Lower lobe of right lung (tissue), 2 donors: Measurements from ENCODE around the gene SBK3. TPM values are rescaled to one million over a fixed set of nuclear protein-coding genes. Genes with fewer than 3 reads are reported as not detected.
"Not testable (repeated sequence)": the region's sequence is repeated elsewhere in the genome, so short reads cannot be mapped to it uniquely, and the experiment has no call there.

Source experiments
- ATAC-seq, 2 donors: fragments of 200-7000 bp; cut with Tn5 transposase; one replicate each; pipeline ENCODE4 v1.9.1; 2020 to 2022; ENCODE audit warnings: mild to moderate bottlenecking in 2 of 2, moderate library complexity in 2 of 2
- DNase-seq: peaks from one replicate; pipeline ENCODE4 v3.0.0-alpha.2; 2020
- H3K27ac ChIP-seq: fragments of 200-600 bp; one replicate; pipeline ENCODE4 v1.8.0; 2022
- H3K27me3 ChIP-seq: fragments of 200-600 bp; one replicate; pipeline ENCODE4 v1.8.0; 2022; ENCODE audit warnings: low read depth
- H3K36me3 ChIP-seq: fragments of 200-600 bp; one replicate; pipeline ENCODE4 v1.8.0; 2022; ENCODE audit warnings: mild to moderate bottlenecking
- H3K4me1 ChIP-seq: fragments of 200-600 bp; one replicate; pipeline ENCODE4 v1.8.0; 2022
- H3K4me3 ChIP-seq: fragments of 200-600 bp; one replicate; pipeline ENCODE4 v1.8.0; 2022; ENCODE audit warnings: mild to moderate bottlenecking
- H3K9me3 ChIP-seq: fragments of 200-600 bp; one replicate; pipeline ENCODE4 v1.8.0; 2022
- CTCF ChIP-seq: fragments of 200-600 bp; IDR thresholded peaks from one replicate; pipeline ENCODE4 v1.8.0; 2022; ENCODE audit warnings: antibody characterized with exemption, mild to moderate bottlenecking
- intact Hi-C: fragments of 100-400 bp; cut with DNase I; formaldehyde crosslinking; loops from one replicate; pipeline ENCODE4 v1.11.0; 2022
- total RNA-seq: library from RNA; stranded (reverse); fragmentation: NEBNext Ultra II Directional; extraction: Animal tissue kit (Norgen Biotek cat#: 25700); gene quantifications from one replicate; pipeline ENCODE4 v1.2.1, GENCODE V29; 2021
- donor health status: DM: no; HTN: yes; CAD: no; lungs with severe emphysema.

SBK3 gene
- total RNA-seq, 1 donor from 2014 or later = 0.80 TPM

GRCh38 chr19:55578031-55578760 lies 32.9 kb upstream of the SBK3 start:
- Histone ChIP-seq H3K27ac (no peak overlapping the region), H3K4me3 (no peak overlapping the region), H3K27me3 (no peaks in the 10 kb centered on the region), H3K36me3 (peaks cover 21% of the 10 kb centered on the region), H3K4me1 (peaks cover 17% of the 10 kb centered on the region), H3K9me3 (no peaks in the 10 kb centered on the region)
- DNase-seq (no peak), ATAC-seq (no peak)
- intact Hi-C loops = no loop called here
- TF ChIP-seq CTCF = no peak

GRCh38 chr19:55576746-55577145 lies 31.4 kb upstream of the SBK3 start:
- Histone ChIP-seq H3K27me3 (no peaks in the 10 kb centered on the region), H3K9me3 (no peaks in the 10 kb centered on the region), H3K4me3 (no peak overlapping the region), H3K4me1 (peaks cover 9% of the 10 kb centered on the region), H3K27ac (no peak overlapping the region), H3K36me3 (peaks cover 21% of the 10 kb centered on the region)
- DNase-seq (no peak), ATAC-seq (no peak)
- intact Hi-C loops = no loop called here
- TF ChIP-seq CTCF = no peak

- H3K9me3 ChIP-seq, intact Hi-C loops, H3K27ac ChIP-seq, H3K27me3 ChIP-seq, DNase-seq, ATAC-seq, H3K4me3 ChIP-seq, H3K4me1 ChIP-seq: not testable (repeated sequence)
- peaks cover 20% of the 10 kb centered on the region for H3K36me3 ChIP-seq
Observed at GRCh38 chr19:55573929-55574328, 28.6 kb upstream of the SBK3 start.

- not testable (repeated sequence) for DNase-seq
Observed at GRCh38 chr19:55569477-55569876, 24.1 kb upstream of the SBK3 start.

GRCh38 chr19:55567708-55568328 lies 22.5 kb upstream of the SBK3 start:
- no peaks in the 10 kb centered on the region for H3K36me3 ChIP-seq
- no peak overlapping the region for H3K4me3 ChIP-seq
- no peak for TF ChIP-seq CTCF
- H3K27me3 ChIP-seq = peaks cover 10% of the 10 kb centered on the region
- no peak overlapping the region for H3K27ac ChIP-seq
- ATAC-seq (no peak), DNase-seq (no peak)
- intact Hi-C loops = no loop called here
- no peaks in the 10 kb centered on the region for H3K9me3 ChIP-seq
- no peaks in the 10 kb centered on the region for H3K4me1 ChIP-seq

More at GRCh38 chr19:55569477-55569876, 24.1 kb upstream of the SBK3 start:
- H3K4me3 ChIP-seq, H3K36me3 ChIP-seq, intact Hi-C loops, H3K9me3 ChIP-seq, H3K27ac ChIP-seq, H3K27me3 ChIP-seq, ATAC-seq, H3K4me1 ChIP-seq: not testable (repeated sequence)

- H3K36me3 ChIP-seq = no peaks in the 10 kb centered on the region
- peaks cover 10% of the 10 kb centered on the region for H3K27me3 ChIP-seq
- DNase-seq (no peak), ATAC-seq (no peak)
- H3K4me1 ChIP-seq = no peaks in the 10 kb centered on the region
- TF ChIP-seq CTCF = no peak
- no peak overlapping the region for H3K4me3 ChIP-seq
- no peak overlapping the region for H3K27ac ChIP-seq
- H3K9me3 ChIP-seq = no peaks in the 10 kb centered on the region
- intact Hi-C loops = no loop called here
Observed at GRCh38 chr19:55566823-55567222, 21.5 kb upstream of the SBK3 start.
